H1 (cell line): ENCODE data around the gene MRPL41. TPM values are rescaled to one million over a fixed set of nuclear protein-coding genes. Genes with fewer than 3 reads are reported as not detected.
A peak's percentile ranks its signal among the peaks of the same experiment; 100 is the strongest.

Source experiments
- CTCF ChIA-PET: fragments of 300-600 bp; sonication (Branson Sonifier 250); formaldehyde crosslinking; loops from one replicate; lab custom pipeline; 2021; ENCODE audit not compliant: partially characterized antibody; lab: Charles Lee
- POLR2A ChIA-PET: fragments of 300-600 bp; sonication (Branson Sonifier 250); formaldehyde crosslinking; loops from one replicate; lab custom pipeline; 2021; ENCODE audit warnings: inconsistent platforms; ENCODE audit not compliant: partially characterized antibody; lab: Charles Lee
- DNase-seq, 2 experiments: peaks; one replicate each; pipeline versions ENCODE4 v3.0.0 to v3.0.0-alpha.2; 2010 to 2022; ENCODE audit warnings: low spot score in 2 of 2, low read depth in 1 of 2, mixed read lengths in 1 of 2
- FAIRE-seq: peaks from 2 replicates; lab custom pipeline; 2011; peaks lifted over from hg19 to GRCh38; lab: Jason Lieb, UNC
- H2AFZ ChIP-seq: 2 replicates; pipeline ENCODE4 v1.8.1; 2012; ENCODE audit warnings: low read length, inconsistent platforms
- H2AK5ac ChIP-seq: 2 replicates; pipeline ENCODE4 v1.6.1; 2013; ENCODE audit warnings: low read depth, low read length
- H2BK120ac ChIP-seq: replicated peaks from 2 replicates; pipeline ENCODE3; 2013; ENCODE audit warnings: low read depth, low read length, inconsistent platforms
- H2BK12ac ChIP-seq: 2 replicates; pipeline ENCODE4 v1.6.1; 2013; ENCODE audit warnings: low read depth, low read length
- H2BK15ac ChIP-seq: 2 replicates; pipeline ENCODE4 v1.6.1; 2013; ENCODE audit warnings: low read length
- H2BK20ac ChIP-seq: 2 replicates; pipeline ENCODE4 v1.6.1; 2013; ENCODE audit warnings: low read length
- H2BK5ac ChIP-seq: 2 replicates; pipeline ENCODE4 v1.6.1; 2013; ENCODE audit warnings: low read depth, low read length
- H3K14ac ChIP-seq: 2 replicates; pipeline ENCODE4 v1.6.1; 2013; ENCODE audit warnings: inconsistent platforms; ENCODE audit not compliant: insufficient read length
- H3K18ac ChIP-seq: 2 replicates; pipeline ENCODE4 v1.6.1; 2013; ENCODE audit warnings: low read length; ENCODE audit errors: extremely low read depth
- H3K23ac ChIP-seq: 2 replicates; pipeline ENCODE4 v1.6.1; 2013; ENCODE audit warnings: inconsistent platforms; ENCODE audit not compliant: insufficient read length
- H3K23me2 ChIP-seq: 2 replicates; pipeline ENCODE4 v1.6.1; 2013; ENCODE audit warnings: low read depth, low read length
- H3K27ac ChIP-seq: 2 replicates; pipeline ENCODE4 v1.6.1; 2011; ENCODE audit warnings: low read depth, low read length, inconsistent platforms
- H3K27me3 ChIP-seq, 4 experiments: replicated peaks in 1 of 4; 1 replicate in 1 of 4; 2 replicates in 3 of 4; pipeline versions ENCODE4 v1.6.1 to v1.8.1; 2011 to 2013; ENCODE audit warnings: low read length in 3 of 4, mild to moderate bottlenecking in 3 of 4, inconsistent platforms in 2 of 4, mixed read lengths in 2 of 4, moderate library complexity in 1 of 4; ENCODE audit not compliant: control insufficient read depth in 3 of 4, insufficient read depth in 3 of 4; ENCODE audit errors: extremely low read depth in 1 of 4
- H3K36me3 ChIP-seq, 4 experiments: 2 replicates each; pipeline versions ENCODE4 v1.6.1 to v1.8.1; 2011 to 2013; ENCODE audit warnings: mild to moderate bottlenecking in 4 of 4, low read length in 3 of 4, moderate library complexity in 2 of 4, control low read depth in 1 of 4, inconsistent platforms in 1 of 4; ENCODE audit not compliant: insufficient read depth in 4 of 4, control insufficient read depth in 2 of 4
- H3K4ac ChIP-seq: replicated peaks from 2 replicates; pipeline ENCODE3; 2013; ENCODE audit warnings: low read length, low read depth, mixed read lengths, inconsistent platforms; ENCODE audit not compliant: insufficient read length
- H3K4me1 ChIP-seq, 4 experiments: replicated peaks in 1 of 4; 1 replicate in 1 of 4; 2 replicates in 3 of 4; pipeline versions ENCODE4 v1.6.1 to v1.8.1; 2011 to 2013; ENCODE audit warnings: low read length in 3 of 4, inconsistent platforms in 2 of 4, mixed read lengths in 1 of 4; ENCODE audit not compliant: insufficient read depth in 4 of 4, control insufficient read depth in 3 of 4
- H3K4me2 ChIP-seq, 2 experiments: 2 replicates each; pipeline versions ENCODE4 v1.6.1 to v1.8.1; 2011 to 2013; ENCODE audit warnings: low read depth in 2 of 2, low read length in 2 of 2, control low read depth in 1 of 2, inconsistent platforms in 1 of 2, mild to moderate bottlenecking in 1 of 2; ENCODE audit not compliant: insufficient read depth in 1 of 2
- H3K4me3 ChIP-seq, 4 experiments: fragments of 200-600, 300-600 bp in 1 of 4; sonication (generic), shearing (Covaris generic), sonication (Bioruptor Twin) in 1 of 4; 2 replicates each; pipeline versions ENCODE4 v1.5.1 to v1.8.1; 2011 to 2016; ENCODE audit warnings: low read length in 4 of 4, low read depth in 3 of 4, control low read depth in 2 of 4, inconsistent platforms in 2 of 4, mild to moderate bottlenecking in 2 of 4, mixed read lengths in 1 of 4, moderate library complexity in 1 of 4; ENCODE audit not compliant: insufficient read depth in 2 of 4; ENCODE audit errors: extremely low read depth in 1 of 4
- H3K56ac ChIP-seq: replicated peaks from 2 replicates; pipeline ENCODE3; 2013; ENCODE audit warnings: low read depth, mild to moderate bottlenecking, mixed read lengths, low read length, inconsistent platforms; ENCODE audit not compliant: insufficient read length
- H3K79me1 ChIP-seq: 2 replicates; pipeline ENCODE4 v1.6.1; 2013; ENCODE audit warnings: low read depth, low read length, control low read depth
- H3K79me2 ChIP-seq, 2 experiments: 2 replicates each; pipeline versions ENCODE4 v1.6.1 to v1.8.1; 2012 to 2013; ENCODE audit warnings: low read length in 2 of 2, mild to moderate bottlenecking in 2 of 2, inconsistent platforms in 1 of 2; ENCODE audit not compliant: insufficient read depth in 2 of 2, control insufficient read depth in 1 of 2
- H3K9ac ChIP-seq, 4 experiments: replicated peaks in 1 of 4; 1 replicate in 1 of 4; 2 replicates in 3 of 4; pipeline versions ENCODE4 v1.6.1 to v1.8.1; 2011 to 2013; ENCODE audit warnings: low read depth in 3 of 4, low read length in 3 of 4, control low read depth in 2 of 4, mild to moderate bottlenecking in 2 of 4, moderate library complexity in 2 of 4, inconsistent platforms in 1 of 4; ENCODE audit errors: extremely low read depth in 1 of 4
- H3K9me3 ChIP-seq, 2 experiments: 2 replicates each; pipeline versions ENCODE4 v1.6.1 to v1.8.1; 2012 to 2013; ENCODE audit warnings: mild to moderate bottlenecking in 2 of 2, moderate library complexity in 2 of 2, control low read depth in 1 of 2, inconsistent platforms in 1 of 2, low read depth in 1 of 2, low read length in 1 of 2, mixed read lengths in 1 of 2; ENCODE audit not compliant: insufficient read depth in 2 of 2
- H4K20me1 ChIP-seq, 2 experiments: replicated peaks in 1 of 2; 2 replicates each; pipeline versions ENCODE3 to v1.8.1; 2011 to 2013; ENCODE audit warnings: inconsistent platforms in 2 of 2, low read length in 2 of 2, mild to moderate bottlenecking in 1 of 2; ENCODE audit not compliant: insufficient read depth in 2 of 2, control insufficient read depth in 1 of 2
- H4K5ac ChIP-seq: 2 replicates; pipeline ENCODE4 v1.6.1; 2013; ENCODE audit warnings: low read length, low read depth, mixed read lengths, inconsistent platforms; ENCODE audit not compliant: insufficient read length
- H4K8ac ChIP-seq: 2 replicates; pipeline ENCODE4 v1.8.0; 2013; ENCODE audit warnings: mild to moderate bottlenecking, moderate library complexity, low read length, inconsistent platforms; ENCODE audit not compliant: insufficient read depth; ENCODE audit errors: extremely low read depth
- H4K91ac ChIP-seq: replicated peaks from 2 replicates; pipeline ENCODE3; 2013; ENCODE audit warnings: low read length, mixed read lengths, inconsistent platforms; ENCODE audit not compliant: insufficient read length
- GABPA ChIP-seq: IDR thresholded peaks from 2 replicates; pipeline ENCODE4 v1.6.1; 2011; ENCODE audit warnings: mild to moderate bottlenecking, low read length, moderate library complexity, borderline replicate concordance; ENCODE audit not compliant: insufficient read depth
- HDAC2 ChIP-seq, 2 experiments: fragments of 300-600 bp in 1 of 2; sonication (generic) in 1 of 2; IDR thresholded peaks; 2 replicates each; pipeline ENCODE4 v1.6.1; 2011 to 2012; ENCODE audit warnings: low read depth in 2 of 2, low read length in 2 of 2, mild to moderate bottlenecking in 2 of 2, moderate library complexity in 2 of 2, borderline replicate concordance in 1 of 2, inconsistent platforms in 1 of 2
- WGBS, 2 experiments: shearing (Covaris generic) in 1 of 2; methylation state at CpG; one replicate each; pipeline versions ENCODE4 v1.1.6 to v1.1.7; 2013 to 2015; ENCODE audit warnings: low lambda C conversion rate in 2 of 2, mixed read lengths in 2 of 2, inconsistent platforms in 1 of 2, low coverage in 1 of 2, missing lambda C conversion rate in 1 of 2; ENCODE audit not compliant: insufficient replicate concordance in 2 of 2, insufficient coverage in 1 of 2, insufficient read length in 1 of 2; ENCODE audit errors: extremely low coverage in 1 of 2, missing lambda C conversion rate in 1 of 2; 5-methylcytosine and 5-hydroxymethylcytosine counted together
- polyA plus RNA-seq, 7 experiments: library from polyadenylated mRNA; depleted of rRNA in 3 of 7; stranded (reverse) in 5 of 7; unstranded in 2 of 7; fragments of >200 nt in 5 of 7; fragments of 200-250 nt in 2 of 7; gene quantifications; 1 replicate in 5 of 7; 2 replicates in 1 of 7; 4 replicates in 1 of 7; pipeline versions ENCODE4 v1.2.1 to v1.2.3, GENCODE V29; 2011 to 2013; ENCODE audit warnings: missing spikeins in 2 of 7, mixed read lengths in 2 of 7
- total RNA-seq: library from RNA; stranded (reverse); fragmentation: NEBNext Ultra II Directional; extraction: Animal tissue kit (Norgen Biotek cat#: 25700); gene quantifications from 2 replicates; pipeline ENCODE4 v1.2.1, GENCODE V29; 2021

MRPL41 gene
- total and polyA plus RNA-seq, 2 of the 8 experiments (the other 6 are each of a cell fraction or from before 2014, with no cell fraction given): 47.2 to 58.1 TPM

DNA sequence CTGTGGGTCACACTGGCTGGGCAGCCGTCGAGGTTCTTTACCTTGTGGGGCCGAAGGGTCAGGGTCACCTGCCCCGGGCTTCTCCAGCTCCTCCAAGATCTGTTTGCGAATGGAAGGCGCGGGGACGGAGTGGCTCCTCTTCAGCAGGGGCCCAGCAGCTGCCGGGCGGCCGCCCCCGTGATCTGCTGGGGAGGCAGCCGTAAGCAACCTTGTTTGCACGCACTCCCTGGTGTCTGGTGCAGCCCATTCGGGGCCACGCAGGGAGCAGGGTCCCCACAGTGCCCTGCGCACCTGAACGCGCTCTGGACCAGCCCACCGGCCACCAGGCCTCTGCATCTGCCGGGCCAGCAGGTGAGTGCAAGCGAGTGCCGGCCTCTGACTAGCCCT is 36.3 kb upstream of the MRPL41 start:
- H3K9me3 ChIP-seq: peaks cover 2 to 11% of the 10 kb centered on the region in 2 experiments; a peak in 1 of 4 replicates
- H4K8ac ChIP-seq: no peak overlapping the region
- H3K56ac ChIP-seq: no peak overlapping the region
- H3K4ac ChIP-seq: no peak overlapping the region
- H3K27ac ChIP-seq: no peak overlapping the region
- no peak overlapping the region for H2BK120ac ChIP-seq
- H2AK5ac ChIP-seq: no peak overlapping the region
- H3K4me1 ChIP-seq: no peaks in the 10 kb centered on the region; a peak in 1 of 7 replicates
- H4K20me1 ChIP-seq: no peaks in the 10 kb centered on the region
- FAIRE-seq (no peak), DNase-seq (no peak)
- no peak overlapping the region for H2BK15ac ChIP-seq
- H3K4me3 ChIP-seq: no peak overlapping the region
- H3K4me2 ChIP-seq: no peak overlapping the region
- no peak overlapping the region for H3K18ac ChIP-seq
- no peak overlapping the region for H4K5ac ChIP-seq
- no peak overlapping the region for H3K23ac ChIP-seq
- no peak overlapping the region for H2BK12ac ChIP-seq
- H3K79me1 ChIP-seq: peaks cover 2% of the 10 kb centered on the region
- no peaks in the 10 kb centered on the region for H3K27me3 ChIP-seq
- H3K23me2 ChIP-seq: peaks cover 3% of the 10 kb centered on the region; the same call in 1 of the 2 replicates
- TF ChIP-seq HDAC2 (IDR thresholded peaks at IDR 0.05; ENCODE audit: borderline replicate concordance in 1 of 2, low read depth in 2 of 2, low read length in 2 of 2) (no peak), GABPA (0 out of 2 replicates have a peak, but pooled peaks have one; percentile 45)
- H3K9ac ChIP-seq: no peak overlapping the region
- ChIA-PET POLR2A (no interaction called here), CTCF (no interaction called here)
- H3K14ac ChIP-seq: no peak overlapping the region
- no peaks in the 10 kb centered on the region for H3K36me3 ChIP-seq
- H2BK5ac ChIP-seq: no peak overlapping the region
- no peak overlapping the region for H2AFZ ChIP-seq
- H2BK20ac ChIP-seq: no peak overlapping the region
- no peaks in the 10 kb centered on the region for H3K79me2 ChIP-seq
- no peak overlapping the region for H4K91ac ChIP-seq
- WGBS, 2 experiments: 91% methylated on average over 18 of the region's 23 CpGs; no CpG with 5 or more reads in 1 of the 2 experiments
